Nephron (organoid): ENCODE results near the gene SEL1L.

ENCODE experiments used
- H3K27ac Mint-ChIP-seq, 3 experiments: 2 replicates each; pipeline ENCODE4 v1.8.0; 2020; ENCODE audit warnings: mixed read lengths in 3 of 3, mild to moderate bottlenecking in 2 of 3, moderate library complexity in 1 of 3
- H3K27me3 Mint-ChIP-seq: 2 replicates; pipeline ENCODE4 v1.8.0; 2021; ENCODE audit warnings: low read depth, mild to moderate bottlenecking, moderate library complexity, mixed read lengths
- H3K36me3 Mint-ChIP-seq: 2 replicates; pipeline ENCODE4 v1.8.0; 2020; ENCODE audit warnings: low read depth, mixed read lengths
- H3K4me1 Mint-ChIP-seq: 2 replicates; pipeline ENCODE4 v1.8.0; 2020; ENCODE audit warnings: mixed read lengths
- H3K4me3 Mint-ChIP-seq, 3 experiments: 2 replicates each; pipeline ENCODE4 v1.8.0; 2020; ENCODE audit warnings: mild to moderate bottlenecking in 3 of 3, mixed read lengths in 3 of 3, moderate library complexity in 2 of 3
- H3K9me3 Mint-ChIP-seq: 2 replicates; pipeline ENCODE4 v1.8.0; 2020; ENCODE audit warnings: mixed read lengths
- CTCF ChIP-seq, 3 experiments: fragments of 200-600 bp; sonication (generic); IDR thresholded peaks; one replicate each; pipeline ENCODE4 v1.5.0; 2021; ENCODE audit warnings: antibody characterized with exemption in 3 of 3; ENCODE audit not compliant: unreplicated experiment in 3 of 3

The SEL1L gene

GRCh38 chr14:81509321-81509720 is 24.3 kb downstream of the SEL1L start:
- peaks cover 47% of the 10 kb centered on the region for H3K36me3 Mint-ChIP-seq
- H3K27me3 Mint-ChIP-seq, result no peaks in the 10 kb centered on the region
- peaks cover 23% of the 10 kb centered on the region for H3K4me1 Mint-ChIP-seq
- no peak overlapping the region for H3K4me3 Mint-ChIP-seq
- H3K27ac Mint-ChIP-seq, result peak overlapping the region; percentile 77 to 91 (median 90)
- TF ChIP-seq CTCF (IDR thresholded peaks at IDR 0.05; ENCODE audit: unreplicated experiment in 3 of 3), result no peak
- no peaks in the 10 kb centered on the region for H3K9me3 Mint-ChIP-seq

GRCh38 chr14:81506487-81506886 is 27.2 kb downstream of the SEL1L start:
- Mint-ChIP-seq H3K36me3 (peaks cover 54% of the 10 kb centered on the region), H3K9me3 (no peaks in the 10 kb centered on the region), H3K27me3 (no peaks in the 10 kb centered on the region), H3K4me1 (peaks cover 22% of the 10 kb centered on the region), H3K4me3 (no peak overlapping the region), H3K27ac (peak overlapping the region in 1 of 3 experiments; percentile 24)
- TF ChIP-seq CTCF (IDR thresholded peaks at IDR 0.05; ENCODE audit: unreplicated experiment in 3 of 3), result no peak

- Mint-ChIP-seq H3K4me3 (no peak overlapping the region), H3K9me3 (no peaks in the 10 kb centered on the region), H3K27me3 (no peaks in the 10 kb centered on the region), H3K27ac (no peak overlapping the region), H3K4me1 (peaks cover 8% of the 10 kb centered on the region), H3K36me3 (peaks cover 65% of the 10 kb centered on the region)
- no peak for TF ChIP-seq CTCF (IDR thresholded peaks at IDR 0.05; ENCODE audit: unreplicated experiment in 3 of 3)
Measured at GRCh38 chr14:81504864-81505263, 28.8 kb downstream of the SEL1L start.

GRCh38 chr14:81485781-81486180 is 47.9 kb downstream of the SEL1L start:
- Mint-ChIP-seq H3K36me3 (peaks cover 55% of the 10 kb centered on the region), H3K27me3 (no peaks in the 10 kb centered on the region), H3K9me3 (no peaks in the 10 kb centered on the region), H3K4me3 (no peak overlapping the region), H3K4me1 (no peaks in the 10 kb centered on the region), H3K27ac (no peak overlapping the region)
- TF ChIP-seq CTCF (IDR thresholded peaks at IDR 0.05; ENCODE audit: unreplicated experiment in 3 of 3), result no peak

GRCh38 chr14:81485372-81485771 is 48.3 kb downstream of the SEL1L start:
- no peak overlapping the region for H3K4me3 Mint-ChIP-seq
- no peaks in the 10 kb centered on the region for H3K4me1 Mint-ChIP-seq
- no peak overlapping the region for H3K27ac Mint-ChIP-seq

More at GRCh38 chr14:81485372-81485771, 48.3 kb downstream of the SEL1L start:
- TF ChIP-seq CTCF (IDR thresholded peaks at IDR 0.05; ENCODE audit: unreplicated experiment in 3 of 3), result no peak
- Mint-ChIP-seq H3K9me3 (no peaks in the 10 kb centered on the region), H3K27me3 (no peaks in the 10 kb centered on the region), H3K36me3 (peaks cover 56% of the 10 kb centered on the region)
